Neural crest cell (in vitro differentiated cells): ENCODE measurements around the gene CNST. TPM values are rescaled to one million over a fixed set of nuclear protein-coding genes. Genes with fewer than 3 reads are reported as not detected.
A peak's percentile ranks its signal among the peaks of the same experiment; 100 is the strongest.

Experiments used
- DNase-seq: peaks from one replicate; pipeline ENCODE4 v3.0.0; 2021; ENCODE audit warnings: low read depth, mixed read lengths, low spot score
- H3K27ac Mint-ChIP-seq: one replicate; pipeline ENCODE4 v1.8.0; 2021; ENCODE audit warnings: mild to moderate bottlenecking, mixed read lengths; ENCODE audit not compliant: unreplicated experiment
- H3K27me3 Mint-ChIP-seq: 2 replicates; pipeline ENCODE4 v1.8.0; 2021; ENCODE audit warnings: low read depth, mild to moderate bottlenecking, mixed read lengths
- H3K36me3 Mint-ChIP-seq: 2 replicates; pipeline ENCODE4 v1.8.0; 2021; ENCODE audit warnings: low read depth, mild to moderate bottlenecking, mixed read lengths
- H3K4me1 Mint-ChIP-seq: 2 replicates; pipeline ENCODE4 v1.8.0; 2021; ENCODE audit warnings: mixed read lengths
- H3K4me3 Mint-ChIP-seq: one replicate; pipeline ENCODE4 v1.8.0; 2021; ENCODE audit warnings: mild to moderate bottlenecking, mixed read lengths
- H3K9me3 Mint-ChIP-seq: 2 replicates; pipeline ENCODE4 v1.8.0; 2021; ENCODE audit warnings: mixed read lengths
- CTCF ChIP-seq: fragments of 200-600 bp; sonication (generic); conservative IDR thresholded peaks from 2 replicates; pipeline ENCODE4 v1.5.0; 2021; ENCODE audit warnings: antibody characterized with exemption, mild to moderate bottlenecking
- total RNA-seq: library from RNA; stranded (reverse); gene quantifications from 2 replicates; pipeline ENCODE4 v1.2.1, GENCODE V29; 2021

Gene CNST
- total RNA-seq, 1 donor from 2014 or later = 20.5 TPM

GRCh38 chr1:246698466-246699094, 132.3 kb downstream of the CNST start:
- no peak for TF ChIP-seq CTCF
- DNase-seq = no peak
- peaks cover 4% of the 10 kb centered on the region for H3K36me3 Mint-ChIP-seq
- H3K9me3 Mint-ChIP-seq = peaks cover 9% of the 10 kb centered on the region
- H3K4me1 Mint-ChIP-seq = peaks cover 12% of the 10 kb centered on the region
- H3K4me3 Mint-ChIP-seq = peak overlapping the region; percentile 34
- H3K27ac Mint-ChIP-seq = no peak overlapping the region
- H3K27me3 Mint-ChIP-seq = peaks cover 3% of the 10 kb centered on the region

GRCh38 chr1:246699095-246699735, 133.0 kb downstream of the CNST start:
- H3K27ac Mint-ChIP-seq = no peak overlapping the region
- peaks cover 12% of the 10 kb centered on the region for H3K4me1 Mint-ChIP-seq
- peaks cover 9% of the 10 kb centered on the region for H3K9me3 Mint-ChIP-seq
- peaks cover 4% of the 10 kb centered on the region for H3K36me3 Mint-ChIP-seq
- DNase-seq = peak; percentile 78
- TF ChIP-seq CTCF = peak; percentile 88
- peaks cover 3% of the 10 kb centered on the region for H3K27me3 Mint-ChIP-seq
- peak overlapping the region; percentile 34 for H3K4me3 Mint-ChIP-seq

- no peak for DNase-seq
- Mint-ChIP-seq H3K4me1 (peaks cover 6% of the 10 kb centered on the region), H3K27ac (no peak overlapping the region), H3K9me3 (no peaks in the 10 kb centered on the region), H3K4me3 (no peak overlapping the region), H3K36me3 (no peaks in the 10 kb centered on the region), H3K27me3 (no peaks in the 10 kb centered on the region)
- TF ChIP-seq CTCF = no peak
These were observed 137.3 kb downstream of the CNST start for GRCh38 chr1:246703581-246703980.

GRCh38 chr1:246705368-246705767, 139.1 kb downstream of the CNST start:
- TF ChIP-seq CTCF = no peak
- Mint-ChIP-seq H3K4me1 (no peaks in the 10 kb centered on the region), H3K9me3 (peaks cover 6% of the 10 kb centered on the region), H3K36me3 (peaks cover 5% of the 10 kb centered on the region), H3K27ac (no peak overlapping the region), H3K4me3 (no peak overlapping the region), H3K27me3 (no peaks in the 10 kb centered on the region)
- no peak for DNase-seq

GRCh38 chr1:246708166-246708565, 141.9 kb downstream of the CNST start:
- no peak for TF ChIP-seq CTCF
- peaks cover 5% of the 10 kb centered on the region for H3K36me3 Mint-ChIP-seq
- no peak overlapping the region for H3K27ac Mint-ChIP-seq
- DNase-seq = no peak
- peaks cover 19% of the 10 kb centered on the region for H3K9me3 Mint-ChIP-seq
- peaks cover 3% of the 10 kb centered on the region for H3K27me3 Mint-ChIP-seq
- H3K4me3 Mint-ChIP-seq = no peak overlapping the region
- H3K4me1 Mint-ChIP-seq = no peaks in the 10 kb centered on the region
